ENCODE results near the gene REELD1.

DNA sequence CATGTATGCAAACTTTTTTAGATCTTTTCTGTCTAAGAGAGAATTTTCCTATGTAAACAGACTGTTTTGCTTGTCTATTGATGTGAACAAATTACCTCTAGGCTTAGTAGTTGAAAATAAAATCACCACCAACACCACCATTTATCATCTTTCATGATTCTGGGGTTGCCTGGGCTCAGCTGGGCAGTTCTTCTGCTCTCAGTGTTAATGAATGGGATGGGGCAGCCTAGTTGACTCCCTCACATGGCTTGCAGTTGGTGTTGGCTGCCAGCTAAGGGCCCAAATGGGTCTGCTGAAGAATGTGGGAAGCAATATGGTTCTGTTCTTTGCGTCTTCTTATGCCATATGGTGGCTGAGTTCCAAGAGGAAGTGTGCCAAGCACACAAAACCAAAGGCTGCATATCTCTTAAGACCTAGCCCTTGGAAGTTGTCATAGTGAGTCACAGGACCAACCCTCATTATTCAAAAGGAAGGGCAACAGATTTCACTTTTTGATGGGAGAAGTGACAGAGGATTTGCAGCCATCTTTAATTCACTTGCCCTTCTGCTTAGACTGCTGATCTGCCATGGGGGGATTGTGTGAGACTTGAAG is 17.9 kb downstream of the REELD1 start:
- no peak for TF ChIP-seq YY1 (IDR thresholded peaks at IDR 0.05; ENCODE audit: insufficient read depth, insufficient read length)
- TF ChIP-seq ZNF274 (IDR thresholded peaks at IDR 0.05; ENCODE audit: low read depth, low read length) = no peak
- no peak for TF ChIP-seq SUZ12 (IDR thresholded peaks at IDR 0.05; ENCODE audit: extremely low read depth, insufficient read depth, insufficient read length)

Measured in NT2/D1 (cell line).